ENCODE measurements around the gene SNAPC3.

SNAPC3 gene

DNA sequence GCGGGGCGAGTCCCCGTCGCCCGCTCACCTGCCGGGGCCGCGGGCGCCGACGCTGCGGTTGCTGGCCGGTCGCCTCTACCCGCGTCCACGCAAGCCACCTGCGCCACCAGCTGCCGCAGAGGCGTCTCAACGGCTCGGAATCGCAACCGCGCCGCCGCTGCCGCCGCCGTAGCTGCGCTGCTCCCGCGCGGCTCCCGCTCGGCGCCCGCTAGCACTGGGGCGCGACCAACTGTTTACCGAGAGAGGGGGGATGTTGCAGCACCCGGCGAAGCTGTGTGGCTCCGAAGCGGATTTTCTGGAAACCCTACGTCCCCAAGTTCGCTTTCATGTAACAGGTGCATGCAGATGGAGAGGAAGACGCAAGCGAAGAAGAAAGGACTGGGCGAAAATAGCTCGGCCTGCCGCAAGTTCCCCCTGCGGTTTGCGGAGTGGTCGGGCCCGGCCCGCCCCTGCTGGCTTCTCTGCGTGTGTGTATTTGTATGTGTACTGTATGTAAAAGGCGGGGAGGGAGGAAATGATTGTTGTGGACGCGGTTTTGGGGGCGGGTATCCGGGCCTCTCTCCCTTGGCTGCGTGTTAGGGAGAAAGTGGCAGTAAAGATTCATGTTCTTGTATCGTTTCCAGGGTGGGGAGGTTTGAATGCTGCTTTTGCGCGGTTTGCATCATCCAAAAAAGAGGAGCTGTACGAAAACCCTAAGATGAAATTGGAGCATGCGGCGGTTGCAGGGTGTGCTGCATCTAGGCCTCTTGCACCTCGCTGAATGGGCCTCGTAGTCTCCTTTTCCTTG is 88.3 kb downstream of the SNAPC3 start, which contains the start of gene PSIP1:
Gene PSIP1, minus strand, starts transcription at position 182 of the 787 bp plus-strand sequence. CDS start 782 bp downstream, outside the sequence.
- Histone ChIP-seq H3K36me3 (ENCODE audit: control insufficient read depth in 2 of 2, insufficient read depth in 2 of 2, low read length in 2 of 2) (peaks cover 0 to 9% of the 10 kb centered on the region in 2 donors), H3K27me3 (ENCODE audit: control insufficient read depth in 1 of 2, insufficient read depth in 2 of 2, low read length in 2 of 2) (no peaks in the 10 kb centered on the region), H3K27ac (ENCODE audit: low read length) (peak within 1 kb of the TSS; percentile 91), H3K9ac (ENCODE audit: low read length in 2 of 2) (peak within 1 kb of the TSS; percentile 76 to 88), H3K4me1 (ENCODE audit: control insufficient read depth, insufficient read depth, low read length) (no peaks in the 10 kb centered on the region), H3K9me3 (ENCODE audit: control insufficient read depth in 2 of 2, low read length in 2 of 2) (no peaks in the 10 kb centered on the region), H3K4me3 (ENCODE audit: low read length in 2 of 2) (peak within 1 kb of the TSS; percentile 83)
